Measurements from ENCODE around the gene LHPP.

LHPP gene

GRCh38 chr10:124626759-124627380, 165.2 kb downstream of the LHPP start:
- peak overlapping the region; percentile 2 for H3K9ac ChIP-seq (ENCODE audit: low read depth, low read length, poor library complexity)
- no peak overlapping the region for H3K4me3 ChIP-seq (ENCODE audit: low read length in 2 of 2)
- H2BK5ac ChIP-seq (ENCODE audit: low read length) = peak overlapping the region; percentile 2
- H3K23ac ChIP-seq (ENCODE audit: low read depth, low read length, poor library complexity) = no peak overlapping the region
- peaks cover 0 to 32% of the 10 kb centered on the region in 2 donors for H3K4me1 ChIP-seq (ENCODE audit: control insufficient read depth in 2 of 2, insufficient read depth in 1 of 2, low read depth in 1 of 2, low read length in 2 of 2)
- H3K79me1 ChIP-seq (ENCODE audit: low read depth, low read length) = peaks cover 19% of the 10 kb centered on the region
- no peak overlapping the region for H2AFZ ChIP-seq (ENCODE audit: low read length)
- H3K27ac ChIP-seq (replicated peaks; ENCODE audit: low read length) = no peak overlapping the region
- no peak overlapping the region for H2BK120ac ChIP-seq (ENCODE audit: low read depth, low read length)
- H3K4me2 ChIP-seq (ENCODE audit: insufficient read depth, low read length, poor library complexity, severe bottlenecking) = no peak overlapping the region
- H2BK15ac ChIP-seq (ENCODE audit: low read length) = no peak overlapping the region
- H3K36me3 ChIP-seq (replicated peaks in 1 of 2; ENCODE audit: control insufficient read depth in 2 of 2, insufficient read depth in 2 of 2, low read length in 2 of 2) = peaks cover 0 to 15% of the 10 kb centered on the region in 2 donors
- H2BK12ac ChIP-seq (ENCODE audit: low read length) = no peak overlapping the region
- no peak overlapping the region for H3K4ac ChIP-seq (ENCODE audit: low read length)
- H4K91ac ChIP-seq (ENCODE audit: low read depth, low read length, poor library complexity) = no peak overlapping the region
- no peaks in the 10 kb centered on the region for H3K9me3 ChIP-seq (replicated peaks in 1 of 2; ENCODE audit: control insufficient read depth in 2 of 2, insufficient read depth in 1 of 2, low read depth in 1 of 2, low read length in 2 of 2)
- peak overlapping the region; percentile 33 for H3K18ac ChIP-seq (ENCODE audit: low read length)
- no peak overlapping the region for H3K14ac ChIP-seq (ENCODE audit: low read length)
- DNase-seq (ENCODE audit: low spot score) = no peak
- H3K27me3 ChIP-seq (ENCODE audit: control insufficient read depth in 3 of 3, insufficient read depth in 3 of 3, low read depth in 1 of 3, low read length in 3 of 3) = no peaks in the 10 kb centered on the region
- no peak overlapping the region for H2AK5ac ChIP-seq (ENCODE audit: low read depth, low read length)
- no CpG with 5 or more reads among the region's 13 CpGs for WGBS, 2 donors (ENCODE audit: extremely low coverage in 2 of 2, insufficient read length in 2 of 2, insufficient replicate concordance in 1 of 2)
- H4K8ac ChIP-seq (ENCODE audit: low read depth, low read length) = peak overlapping the region; percentile 84

- Histone ChIP-seq H3K4me1 (ENCODE audit: control insufficient read depth in 2 of 2, insufficient read depth in 1 of 2, low read depth in 1 of 2, low read length in 2 of 2) (peaks cover 0 to 25% of the 10 kb centered on the region in 2 donors), H3K36me3 (replicated peaks in 1 of 2; ENCODE audit: control insufficient read depth in 2 of 2, insufficient read depth in 2 of 2, low read length in 2 of 2) (peaks cover 0 to 9% of the 10 kb centered on the region in 2 donors), H3K4ac (ENCODE audit: low read length) (no peak overlapping the region), H3K4me3 (ENCODE audit: low read length in 2 of 2) (no peak overlapping the region), H2BK5ac (ENCODE audit: low read length) (peak overlapping the region; percentile 2), H4K8ac (ENCODE audit: low read depth, low read length) (no peak overlapping the region), H2BK15ac (ENCODE audit: low read length) (peak overlapping the region; percentile 34), H3K14ac (ENCODE audit: low read length) (no peak overlapping the region), H2AK5ac (ENCODE audit: low read depth, low read length) (no peak overlapping the region), H3K9ac (ENCODE audit: low read depth, low read length, poor library complexity) (no peak overlapping the region), H3K18ac (ENCODE audit: low read length) (peak overlapping the region; percentile 27), H3K23ac (ENCODE audit: low read depth, low read length, poor library complexity) (no peak overlapping the region), H3K79me1 (ENCODE audit: low read depth, low read length) (peaks cover 19% of the 10 kb centered on the region), H4K91ac (ENCODE audit: low read depth, low read length, poor library complexity) (no peak overlapping the region), H3K4me2 (ENCODE audit: insufficient read depth, low read length, poor library complexity, severe bottlenecking) (no peak overlapping the region), H3K27me3 (ENCODE audit: control insufficient read depth in 3 of 3, insufficient read depth in 3 of 3, low read depth in 1 of 3, low read length in 3 of 3) (no peaks in the 10 kb centered on the region), H2BK12ac (ENCODE audit: low read length) (no peak overlapping the region), H2BK120ac (ENCODE audit: low read depth, low read length) (no peak overlapping the region), H3K9me3 (replicated peaks in 1 of 2; ENCODE audit: control insufficient read depth in 2 of 2, insufficient read depth in 1 of 2, low read depth in 1 of 2, low read length in 2 of 2) (no peaks in the 10 kb centered on the region), H3K27ac (replicated peaks; ENCODE audit: low read length) (no peak overlapping the region), H2AFZ (ENCODE audit: low read length) (no peak overlapping the region)
- no CpG with 5 or more reads among the region's 12 CpGs for WGBS, 2 donors (ENCODE audit: extremely low coverage in 2 of 2, insufficient read length in 2 of 2, insufficient replicate concordance in 1 of 2)
- DNase-seq (ENCODE audit: low spot score) = no peak
These were observed 166.4 kb downstream of the LHPP start for GRCh38 chr10:124627866-124628675.

- peaks cover 0 to 6% of the 10 kb centered on the region in 2 donors for H3K36me3 ChIP-seq (replicated peaks in 1 of 2; ENCODE audit: control insufficient read depth in 2 of 2, insufficient read depth in 2 of 2, low read length in 2 of 2)
These were observed 167.0 kb downstream of the LHPP start for GRCh38 chr10:124628676-124629021.

GRCh38 chr10:124629415-124629814, 167.8 kb downstream of the LHPP start:
- Histone ChIP-seq H2AK5ac (ENCODE audit: low read depth, low read length) (no peak overlapping the region), H3K4me2 (ENCODE audit: insufficient read depth, low read length, poor library complexity, severe bottlenecking) (no peak overlapping the region), H2BK120ac (ENCODE audit: low read depth, low read length) (no peak overlapping the region), H3K9me3 (replicated peaks in 1 of 2; ENCODE audit: control insufficient read depth in 2 of 2, insufficient read depth in 1 of 2, low read depth in 1 of 2, low read length in 2 of 2) (no peaks in the 10 kb centered on the region), H2BK15ac (ENCODE audit: low read length) (no peak overlapping the region), H4K8ac (ENCODE audit: low read depth, low read length) (no peak overlapping the region), H3K36me3 (replicated peaks in 1 of 2; ENCODE audit: control insufficient read depth in 2 of 2, insufficient read depth in 2 of 2, low read length in 2 of 2) (peaks cover 0 to 4% of the 10 kb centered on the region in 2 donors), H3K9ac (ENCODE audit: low read depth, low read length, poor library complexity) (no peak overlapping the region), H3K18ac (ENCODE audit: low read length) (peak overlapping the region; percentile 62), H3K14ac (ENCODE audit: low read length) (no peak overlapping the region), H3K4ac (ENCODE audit: low read length) (no peak overlapping the region), H3K27me3 (ENCODE audit: control insufficient read depth in 3 of 3, insufficient read depth in 3 of 3, low read depth in 1 of 3, low read length in 3 of 3) (no peaks in the 10 kb centered on the region), H2AFZ (ENCODE audit: low read length) (no peak overlapping the region), H2BK12ac (ENCODE audit: low read length) (no peak overlapping the region), H4K91ac (ENCODE audit: low read depth, low read length, poor library complexity) (no peak overlapping the region), H3K4me1 (ENCODE audit: control insufficient read depth in 2 of 2, insufficient read depth in 1 of 2, low read depth in 1 of 2, low read length in 2 of 2) (peaks cover 0 to 25% of the 10 kb centered on the region in 2 donors), H3K79me1 (ENCODE audit: low read depth, low read length) (peaks cover 15% of the 10 kb centered on the region), H3K23ac (ENCODE audit: low read depth, low read length, poor library complexity) (no peak overlapping the region), H2BK5ac (ENCODE audit: low read length) (no peak overlapping the region), H3K27ac (replicated peaks; ENCODE audit: low read length) (no peak overlapping the region), H3K4me3 (ENCODE audit: low read length in 2 of 2) (no peak overlapping the region)
- no peak for DNase-seq (ENCODE audit: low spot score)
- no CpG with 5 or more reads among the region's 6 CpGs for WGBS, 2 donors (ENCODE audit: extremely low coverage in 2 of 2, insufficient read length in 2 of 2, insufficient replicate concordance in 1 of 2)

More at GRCh38 chr10:124628676-124629021, 167.0 kb downstream of the LHPP start:
- Histone ChIP-seq H3K4me3 (ENCODE audit: low read length in 2 of 2) (no peak overlapping the region), H2AFZ (ENCODE audit: low read length) (no peak overlapping the region), H4K91ac (ENCODE audit: low read depth, low read length, poor library complexity) (no peak overlapping the region), H2BK15ac (ENCODE audit: low read length) (peak overlapping the region; percentile 34), H3K79me1 (ENCODE audit: low read depth, low read length) (peaks cover 15% of the 10 kb centered on the region), H4K8ac (ENCODE audit: low read depth, low read length) (no peak overlapping the region), H2BK12ac (ENCODE audit: low read length) (no peak overlapping the region), H3K27ac (replicated peaks; ENCODE audit: low read length) (no peak overlapping the region), H3K4me2 (ENCODE audit: insufficient read depth, low read length, poor library complexity, severe bottlenecking) (no peak overlapping the region), H3K9ac (ENCODE audit: low read depth, low read length, poor library complexity) (no peak overlapping the region), H3K23ac (ENCODE audit: low read depth, low read length, poor library complexity) (no peak overlapping the region), H2AK5ac (ENCODE audit: low read depth, low read length) (no peak overlapping the region), H3K4me1 (ENCODE audit: control insufficient read depth in 2 of 2, insufficient read depth in 1 of 2, low read depth in 1 of 2, low read length in 2 of 2) (peaks cover 0 to 25% of the 10 kb centered on the region in 2 donors), H3K4ac (ENCODE audit: low read length) (no peak overlapping the region), H3K14ac (ENCODE audit: low read length) (peak overlapping the region; percentile 77), H3K9me3 (replicated peaks in 1 of 2; ENCODE audit: control insufficient read depth in 2 of 2, insufficient read depth in 1 of 2, low read depth in 1 of 2, low read length in 2 of 2) (no peaks in the 10 kb centered on the region), H2BK120ac (ENCODE audit: low read depth, low read length) (no peak overlapping the region), H3K18ac (ENCODE audit: low read length) (peak overlapping the region; percentile 38), H3K27me3 (ENCODE audit: control insufficient read depth in 3 of 3, insufficient read depth in 3 of 3, low read depth in 1 of 3, low read length in 3 of 3) (no peaks in the 10 kb centered on the region), H2BK5ac (ENCODE audit: low read length) (no peak overlapping the region)
- no peak for DNase-seq (ENCODE audit: low spot score)
- WGBS, 2 donors (ENCODE audit: extremely low coverage in 2 of 2, insufficient read length in 2 of 2, insufficient replicate concordance in 1 of 2) = no CpG with 5 or more reads among the region's 9 CpGs

Data from neuronal stem cell (in vitro differentiated cells).